ENCODE data around the gene ZNF761. TPM values are rescaled to one million over a fixed set of nuclear protein-coding genes. Genes with fewer than 3 reads are reported as not detected.
"Not testable (repeated sequence)": the region's sequence is repeated elsewhere in the genome, so short reads cannot be mapped to it uniquely, and the experiment has no call there.

ZNF761 gene
- total and polyA plus RNA-seq, 2 experiments from 2014 or later = 11.3 to 11.7 TPM

DNA sequence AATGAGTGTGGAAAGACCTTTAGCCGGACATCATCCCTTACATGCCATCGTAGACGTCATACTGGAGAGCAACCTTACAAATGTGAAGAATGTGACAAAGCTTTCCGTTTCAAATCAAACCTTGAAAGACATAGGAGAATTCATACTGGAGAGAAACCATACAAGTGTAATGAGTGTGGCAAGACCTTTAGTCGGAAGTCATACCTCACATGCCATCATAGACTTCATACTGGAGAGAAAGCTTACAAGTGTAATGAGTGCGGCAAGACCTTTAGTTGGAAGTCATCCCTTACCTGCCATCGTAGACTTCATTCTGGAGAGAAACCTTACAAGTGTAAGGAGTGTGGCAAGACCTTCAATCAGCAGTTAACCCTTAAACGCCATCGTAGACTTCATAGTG, 24.0 kb downstream of the ZNF761 start:
- H3K9me3 ChIP-seq (ENCODE audit: low read depth) = no peaks in the 10 kb centered on the region
- no peaks in the 10 kb centered on the region for H3K27me3 ChIP-seq
- TF ChIP-seq CTCF (IDR thresholded peaks at IDR 0.05; ENCODE audit: low read depth, low read length) = no peak
- H3K4me1 ChIP-seq (ENCODE audit: low read depth) = no peaks in the 10 kb centered on the region
- no peak for DNase-seq (ENCODE audit: low read depth in 1 of 2, low spot score in 1 of 2)
- peaks cover 28% of the 10 kb centered on the region for H3K36me3 ChIP-seq
- H3K27ac ChIP-seq = no peak overlapping the region
- no peak overlapping the region for H3K4me3 ChIP-seq

GRCh38 chr19:53460131-53460721, 28.4 kb downstream of the ZNF761 start:
- not testable (repeated sequence) for H3K27me3 ChIP-seq; H3K9me3 ChIP-seq (ENCODE audit: low read depth); H3K36me3 ChIP-seq; H3K4me3 ChIP-seq; DNase-seq (ENCODE audit: low read depth in 1 of 2, low spot score in 1 of 2); H3K4me1 ChIP-seq (ENCODE audit: low read depth)
- peak overlapping the region; percentile 19 for H3K27ac ChIP-seq

GRCh38 chr19:53461866-53462265, 30.1 kb downstream of the ZNF761 start:
- Histone ChIP-seq H3K27ac (peak overlapping the region; percentile 19), H3K4me1 (ENCODE audit: low read depth) (no peaks in the 10 kb centered on the region), H3K4me3 (no peak overlapping the region), H3K9me3 (ENCODE audit: low read depth) (no peaks in the 10 kb centered on the region), H3K27me3 (no peaks in the 10 kb centered on the region), H3K36me3 (no peaks in the 10 kb centered on the region)
- DNase-seq (ENCODE audit: low read depth in 1 of 2, low spot score in 1 of 2) = no peak
- no peak for TF ChIP-seq CTCF (IDR thresholded peaks at IDR 0.05; ENCODE audit: low read depth, low read length)

GRCh38 chr19:53462861-53463260, 31.1 kb downstream of the ZNF761 start:
- no peak for DNase-seq (ENCODE audit: low read depth in 1 of 2, low spot score in 1 of 2)
- no peak for TF ChIP-seq CTCF (IDR thresholded peaks at IDR 0.05; ENCODE audit: low read depth, low read length)
- no peak overlapping the region for H3K27ac ChIP-seq

DNA sequence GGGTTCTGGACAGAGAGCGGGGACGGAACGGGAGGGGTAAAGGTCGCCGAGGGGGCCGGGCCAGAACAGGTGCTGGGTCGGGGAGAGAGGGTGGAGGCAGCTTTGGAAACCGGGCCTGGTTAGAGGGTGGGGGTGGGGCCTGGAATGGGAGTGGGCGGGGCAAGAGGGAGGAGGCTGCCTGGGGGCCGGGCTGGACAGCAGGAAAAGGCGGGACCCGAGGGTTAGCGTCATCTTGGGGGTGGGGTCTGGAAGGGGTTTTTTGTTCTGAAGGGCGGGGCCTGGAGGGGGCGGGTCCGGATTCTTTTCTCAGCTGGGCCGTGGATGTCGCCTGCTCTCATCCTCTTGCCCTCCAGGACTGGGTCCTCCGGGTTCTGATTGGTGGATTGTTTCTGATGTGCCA, 31.5 kb downstream of the ZNF761 start:
- no peaks in the 10 kb centered on the region for H3K9me3 ChIP-seq (ENCODE audit: low read depth)
- peak in 1 of 2 donors; percentile 12 for DNase-seq (ENCODE audit: low read depth in 1 of 2, low spot score in 1 of 2)
- H3K27ac ChIP-seq = no peak overlapping the region
- H3K27me3 ChIP-seq = no peaks in the 10 kb centered on the region
- H3K4me3 ChIP-seq = no peak overlapping the region
- no peaks in the 10 kb centered on the region for H3K36me3 ChIP-seq
- no peak for TF ChIP-seq CTCF (IDR thresholded peaks at IDR 0.05; ENCODE audit: low read depth, low read length)
- H3K4me1 ChIP-seq (ENCODE audit: low read depth) = peaks cover under 1% of the 10 kb centered on the region

More at GRCh38 chr19:53462861-53463260, 31.1 kb downstream of the ZNF761 start:
- H3K4me3 ChIP-seq = no peak overlapping the region
- no peaks in the 10 kb centered on the region for H3K9me3 ChIP-seq (ENCODE audit: low read depth)
- no peaks in the 10 kb centered on the region for H3K36me3 ChIP-seq
- H3K4me1 ChIP-seq (ENCODE audit: low read depth) = no peaks in the 10 kb centered on the region
- no peaks in the 10 kb centered on the region for H3K27me3 ChIP-seq

DNA sequence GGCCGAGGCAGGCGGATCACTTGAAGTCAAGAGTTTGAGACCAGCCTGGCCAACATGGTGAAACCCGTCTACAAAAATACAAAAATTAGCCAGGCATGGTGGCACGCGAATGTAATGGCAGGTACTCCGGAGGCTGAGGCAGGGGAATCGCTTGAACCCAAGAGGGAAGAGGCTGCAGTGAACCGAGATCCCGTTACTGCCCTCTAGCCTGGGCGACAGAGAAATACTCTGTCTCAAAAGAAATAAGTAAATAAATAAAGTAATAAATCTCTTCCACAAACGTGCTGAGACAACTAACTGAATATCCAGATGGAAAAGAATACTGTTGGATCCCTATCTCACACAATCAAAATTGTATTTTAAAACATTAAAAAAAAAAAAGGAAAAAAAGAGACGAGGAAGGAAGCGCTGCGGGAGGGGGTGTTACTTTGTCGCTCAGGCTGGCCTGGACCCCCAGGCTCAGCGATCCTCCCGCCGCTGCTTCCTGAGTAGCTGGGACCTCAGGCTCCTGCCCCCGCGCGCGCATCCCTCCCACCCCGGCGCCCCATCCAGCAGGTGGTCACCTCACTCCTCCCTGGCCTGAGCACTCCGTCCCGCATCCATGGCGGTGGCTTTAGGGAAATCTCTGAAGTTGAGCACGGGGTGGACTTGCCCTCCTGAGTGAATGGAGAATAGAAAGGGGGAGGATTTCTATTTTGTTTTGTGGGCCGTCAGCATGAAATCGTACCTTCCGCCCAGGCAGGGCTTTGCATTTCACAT, 35.1 kb downstream of the ZNF761 start:
- no peak for DNase-seq (ENCODE audit: low read depth in 1 of 2, low spot score in 1 of 2)
- Histone ChIP-seq H3K27me3 (no peaks in the 10 kb centered on the region), H3K4me1 (ENCODE audit: low read depth) (peaks cover 17% of the 10 kb centered on the region), H3K27ac (peak overlapping the region; percentile 97), H3K36me3 (no peaks in the 10 kb centered on the region), H3K9me3 (ENCODE audit: low read depth) (no peaks in the 10 kb centered on the region), H3K4me3 (peak overlapping the region; percentile 96)
- no peak for TF ChIP-seq CTCF (IDR thresholded peaks at IDR 0.05; ENCODE audit: low read depth, low read length)

Measured in cardiac muscle cell (in vitro differentiated cells and primary cell).